SK-N-SH treated with all-trans-retinoic acid at 6 μM for 48 hours (cell line): Measurements from ENCODE around the gene XAB2.

Source experiments
- BACH2 ChIP-seq: fragments of 250-450 bp; sonication (Bioruptor Pico); IDR thresholded peaks from 2 replicates; pipeline ENCODE4 v1.9.0; 2021; ENCODE audit warnings: mild to moderate bottlenecking, borderline replicate concordance
- CREB5 ChIP-seq: fragments of 250-450 bp; sonication (Bioruptor Pico); IDR thresholded peaks from 2 replicates; pipeline ENCODE4 v1.5.1; 2020; ENCODE audit warnings: low read depth, mild to moderate bottlenecking, moderate library complexity
- PATZ1 ChIP-seq: fragments of 250-450 bp; sonication (Bioruptor Pico); IDR thresholded peaks from 2 replicates; pipeline ENCODE4 v1.8.0; 2020; ENCODE audit warnings: mild to moderate bottlenecking, moderate library complexity, borderline replicate concordance
- RARB ChIP-seq: fragments of 250-450 bp; sonication (Bioruptor Pico); IDR thresholded peaks from 2 replicates; pipeline ENCODE4 v1.8.0; 2021; ENCODE audit warnings: mild to moderate bottlenecking, moderate library complexity
- ZFP3 ChIP-seq: fragments of 250-450 bp; sonication (Bioruptor Pico); IDR thresholded peaks from 2 replicates; pipeline ENCODE4 v1.5.0; 2020; ENCODE audit warnings: mild to moderate bottlenecking, moderate library complexity
- ZNF70 ChIP-seq: fragments of 450-650 bp; formaldehyde crosslinking; IDR thresholded peaks from 2 replicates; pipeline ENCODE4 v1.5.0; 2020; ENCODE audit warnings: mild to moderate bottlenecking, moderate library complexity

GRCh38 chr19:7606289-7606688 is 23.1 kb downstream of the XAB2 start:
- TF ChIP-seq RARB (CRISPR knock-in tag) (no peak), ZNF70 (CRISPR knock-in tag) (no peak), PATZ1 (CRISPR knock-in tag) (no peak), BACH2 (no peak), ZFP3 (CRISPR knock-in tag) (no peak), CREB5 (CRISPR knock-in tag) (no peak)
